HepG2 (cell line): ENCODE measurements around the gene LYRM4. TPM values are rescaled to one million over a fixed set of nuclear protein-coding genes. Genes with fewer than 3 reads are reported as not detected.

Source experiments
- ATAC-seq: fragments of 200-7000 bp; cut with Tn5 transposase; 3 replicates; pipeline ENCODE4 v1.9.1; 2020; ENCODE audit warnings: mild to moderate bottlenecking, moderate library complexity
- BruUV-seq: library from RNA; stranded (reverse); fragments of 400-500 nt; replicated peaks from 2 replicates; lab custom pipeline; 2021; lab: Mats Ljungman, UMichigan
- CTCF ChIA-PET: fragments of 300-600 bp; formaldehyde crosslinking; extraction: SDS; loops from one replicate; lab custom pipeline; 2021; ENCODE audit warnings: low total read pairs, inconsistent platforms, low intra/inter-chr PET ratio; lab: Yijun Ruan, JAX
- POLR2A ChIA-PET: fragments of 350-600 bp; sonication (Branson Sonifier 250); formaldehyde crosslinking; loops from one replicate; lab custom pipeline; 2020; ENCODE audit warnings: antibody characterized with exemption, inconsistent platforms; lab: Yijun Ruan, JAX
- DNase-seq: peaks from one replicate; pipeline ENCODE4 v3.0.0-alpha.2; 2015; ENCODE audit warnings: low spot score
- FAIRE-seq: peaks from 3 replicates; lab custom pipeline; 2011; peaks lifted over from hg19 to GRCh38; lab: Jason Lieb, UNC
- H2AFZ ChIP-seq: one replicate; pipeline ENCODE4 v1.6.1; 2011; ENCODE audit warnings: low read length, inconsistent platforms
- H3K27ac ChIP-seq: fragments of 300-600 bp; 3 replicates; pipeline ENCODE4 v1.8.0; 2011; ENCODE audit warnings: mixed run types, mild to moderate bottlenecking, mixed read lengths, low read length, inconsistent platforms; ENCODE audit not compliant: insufficient read depth; ENCODE audit errors: extremely low read length
- H3K27me3 ChIP-seq, 2 experiments: fragments of 200-600 bp in 1 of 2; 2 replicates in 1 of 2; 3 replicates in 1 of 2; pipeline versions ENCODE4 v1.6.0 to v1.8.0; 2011; ENCODE audit warnings: low read length in 2 of 2, mild to moderate bottlenecking in 2 of 2, moderate library complexity in 2 of 2, inconsistent platforms in 1 of 2; ENCODE audit not compliant: insufficient read depth in 2 of 2, control insufficient read depth in 1 of 2
- H3K36me3 ChIP-seq, 2 experiments: fragments of 200-600 bp in 1 of 2; replicated peaks in 1 of 2; 2 replicates in 1 of 2; 3 replicates in 1 of 2; pipeline versions ENCODE4 v1.5.1 to v1.8.0; 2011; ENCODE audit warnings: low read length in 2 of 2, inconsistent platforms in 1 of 2; ENCODE audit not compliant: insufficient read depth in 2 of 2, control insufficient read depth in 1 of 2
- H3K4me1 ChIP-seq: 2 replicates; pipeline ENCODE4 v1.5.1; 2012; ENCODE audit warnings: low read length, inconsistent platforms; ENCODE audit not compliant: insufficient read depth
- H3K4me2 ChIP-seq: 2 replicates; pipeline ENCODE4 v1.6.0; 2011; ENCODE audit warnings: low read depth, low read length, inconsistent platforms
- H3K4me3 ChIP-seq, 3 experiments: fragments of 200-600 bp in 1 of 3; sonication (generic), shearing (Covaris generic) in 1 of 3; replicated peaks in 1 of 3; 2 replicates each; pipeline ENCODE4 v1.5.1; 2011 to 2016; ENCODE audit warnings: low read length in 3 of 3, inconsistent platforms in 2 of 3, low read depth in 2 of 3, mild to moderate bottlenecking in 2 of 3, control low read depth in 1 of 3, mixed read lengths in 1 of 3; ENCODE audit not compliant: insufficient read depth in 1 of 3
- H3K79me2 ChIP-seq: one replicate; pipeline ENCODE4 v1.6.1; 2011; ENCODE audit warnings: low read length, inconsistent platforms; ENCODE audit not compliant: insufficient read depth
- H3K9ac ChIP-seq: 2 replicates; pipeline ENCODE4 v1.6.0; 2011; ENCODE audit warnings: mild to moderate bottlenecking, low read depth, low read length, inconsistent platforms; ENCODE audit not compliant: insufficient read depth
- H3K9me3 ChIP-seq: 2 replicates; pipeline ENCODE4 v1.5.1; 2012; ENCODE audit warnings: mild to moderate bottlenecking, low read length
- H4K20me1 ChIP-seq: 2 replicates; pipeline ENCODE4 v1.6.0; 2011; ENCODE audit warnings: inconsistent platforms, mild to moderate bottlenecking, low read length, moderate library complexity; ENCODE audit not compliant: insufficient read depth
- ATF7-NPFF ChIP-seq: sonication (generic); formaldehyde crosslinking; IDR thresholded peaks from 2 replicates; pipeline ENCODE4 v1.8.1; 2023; ENCODE audit warnings: mild to moderate bottlenecking, low read depth, missing genetic modification reagents, moderate library complexity
- HMGA1 ChIP-seq: sonication (generic); formaldehyde crosslinking; conservative IDR thresholded peaks from 2 replicates; pipeline ENCODE4 v1.4.0; 2020; ENCODE audit warnings: missing genetic modification reagents
- LRRFIP1 ChIP-seq: sonication (generic); formaldehyde crosslinking; conservative IDR thresholded peaks from 2 replicates; pipeline ENCODE4 v1.4.0; 2020; ENCODE audit warnings: missing genetic modification reagents
- MTF1 ChIP-seq: sonication (generic); formaldehyde crosslinking; IDR thresholded peaks from 2 replicates; pipeline ENCODE4 v1.5.0; 2020; ENCODE audit warnings: missing genetic modification reagents
- MYPOP ChIP-seq: sonication (generic); formaldehyde crosslinking; IDR thresholded peaks from 2 replicates; pipeline ENCODE4 v1.8.1; 2023; ENCODE audit warnings: mild to moderate bottlenecking, moderate library complexity, missing genetic modification reagents
- TAF15 ChIP-seq: fragments of 200-400 bp; formaldehyde crosslinking; IDR thresholded peaks from one replicate; pipeline ENCODE4 v1.6.1; 2018; ENCODE audit warnings: mild to moderate bottlenecking, low read depth, low read length; ENCODE audit not compliant: poor library complexity, severe bottlenecking
- TFE3 ChIP-seq: IDR thresholded peaks from 2 replicates; pipeline ENCODE4 v1.6.1; 2016
- ZBTB42 ChIP-seq: sonication (generic); formaldehyde crosslinking; IDR thresholded peaks from 2 replicates; pipeline ENCODE4 v1.5.0; 2020; ENCODE audit warnings: mild to moderate bottlenecking, missing genetic modification reagents
- ZFP36L2 ChIP-seq: sonication (generic); formaldehyde crosslinking; IDR thresholded peaks from 2 replicates; pipeline ENCODE4 v1.4.0; 2020; ENCODE audit warnings: missing genetic modification reagents
- ZMYM2 ChIP-seq: sonication (generic); formaldehyde crosslinking; IDR thresholded peaks from 2 replicates; pipeline ENCODE4 v1.8.0; 2022; ENCODE audit warnings: mild to moderate bottlenecking, missing genetic modification reagents
- ZNF275 ChIP-seq: sonication (generic); formaldehyde crosslinking; IDR thresholded peaks from 2 replicates; pipeline ENCODE4 v1.8.0; 2022; ENCODE audit warnings: missing genetic modification reagents, mild to moderate bottlenecking, inconsistent platforms, borderline replicate concordance
- ZNF570 ChIP-seq: sonication (generic); formaldehyde crosslinking; IDR thresholded peaks from 2 replicates; pipeline ENCODE4 v1.4.0; 2020; ENCODE audit warnings: mild to moderate bottlenecking, missing genetic modification reagents, borderline replicate concordance
- ZNF639 ChIP-seq: conservative IDR thresholded peaks from 2 replicates; pipeline ENCODE4 v1.6.1; 2018; ENCODE audit warnings: missing genetic modification reagents
- ZSCAN22 ChIP-seq: sonication (generic); formaldehyde crosslinking; IDR thresholded peaks from 2 replicates; pipeline ENCODE4 v1.4.0; 2020; ENCODE audit warnings: mild to moderate bottlenecking, missing genetic modification reagents
- WGBS: methylation state at CpG from one replicate; pipeline ENCODE4 v1.1.6; 2017; ENCODE audit warnings: low lambda C conversion rate; 5-methylcytosine and 5-hydroxymethylcytosine counted together
- in situ Hi-C: cut with HindIII; loops from 2 replicates; pipeline ENCODE4 v1.10.0; 2017; ENCODE audit warnings: low pct_unique_long_range_greater_than_20kb; ENCODE audit not compliant: extremely low pct_ligation_motif_present
- intact Hi-C: fragments of 100-400 bp; cut with micrococcal nuclease; formaldehyde crosslinking; loops from one replicate; pipeline ENCODE4 v1.10.0; 2022; ENCODE audit not compliant: unreplicated experiment
- polyA plus RNA-seq, 8 experiments: library from polyadenylated mRNA; depleted of rRNA in 3 of 8; stranded (reverse) in 7 of 8; unstranded in 1 of 8; fragments of >200 nt; fragmentation: Illumina TruSeq in 4 of 8; extraction: Trizol in 4 of 8; gene quantifications; 2 replicates each; pipeline versions ENCODE4 v1.2.1 to v1.2.3, GENCODE V29; 2011 to 2016; ENCODE audit warnings: low read depth in 4 of 8, missing spikeins in 1 of 8, mixed read lengths in 1 of 8; ENCODE audit not compliant: insufficient read depth in 1 of 8
- total RNA-seq, 5 experiments: library from RNA; depleted of rRNA; stranded (reverse); fragments of >200 nt; fragmentation: Illumina TruSeq; extraction: Trizol; gene quantifications; 2 replicates each; pipeline ENCODE4 v1.2.3, GENCODE V29; 2016; ENCODE audit warnings: low read depth in 1 of 5

LYRM4 gene
- total and polyA plus RNA-seq, 2 of the 13 experiments (the other 11 are each of a cell fraction or from before 2014, with no cell fraction given), result 64.6 to 67.5 TPM

GRCh38 chr6:5246141-5247097 is 14.3 kb downstream of the LYRM4 start:
- Histone ChIP-seq H3K27ac (no peak overlapping the region), H3K4me2 (no peak overlapping the region), H3K27me3 (no peaks in the 10 kb centered on the region), H2AFZ (no peak overlapping the region), H3K9ac (no peak overlapping the region), H3K36me3 (peaks cover 9 to 37% of the 10 kb centered on the region in 2 experiments), H3K4me1 (peaks cover 22% of the 10 kb centered on the region), H4K20me1 (no peaks in the 10 kb centered on the region), H3K79me2 (peaks cover 68% of the 10 kb centered on the region), H3K9me3 (peaks cover 3% of the 10 kb centered on the region; the same call in 1 of the 2 replicates), H3K4me3 (no peak overlapping the region)
- FAIRE-seq, result peak; percentile 23
- TF ChIP-seq ZBTB42 (CRISPR knock-in tag) (no peak), TFE3 (CRISPR knock-in tag) (no peak), MYPOP (CRISPR knock-in tag) (no peak), ATF7-NPFF (CRISPR knock-in tag) (no peak), ZNF639 (CRISPR knock-in tag) (no peak), ZFP36L2 (CRISPR knock-in tag) (no peak), HMGA1 (no peak), TAF15 (no peak), ZMYM2 (CRISPR knock-in tag) (no peak), ZSCAN22 (CRISPR knock-in tag) (no peak), MTF1 (CRISPR knock-in tag) (no peak), ZNF275 (CRISPR knock-in tag) (no peak), ZNF570 (CRISPR knock-in tag) (no peak), LRRFIP1 (CRISPR knock-in tag) (no peak)
- BruUV-seq, result no TSS peak
- in situ Hi-C loops (no loop called here), intact Hi-C loops (no loop called here)
- no peak for ATAC-seq
- 96% methylated on average over 13 of the region's 13 CpGs for WGBS
- CTCF ChIA-PET, result no interaction called here
- POLR2A ChIA-PET, result no interaction called here
- DNase-seq, result no peak
